HG03575 (cell line): Measurements from ENCODE around the gene C2.
"Not testable (repeated sequence)": the region's sequence is repeated elsewhere in the genome, so short reads cannot be mapped to it uniquely, and the experiment has no call there.

Experiments
- ATAC-seq: cut with Tn5 transposase; IDR thresholded peaks from one replicate; pipeline ENCODE4 v1.9.1; 2021; ENCODE audit not compliant: unreplicated experiment, insufficient number of reproducible peaks, low FRiP score; ENCODE audit errors: extremely low read depth

C2 gene

GRCh38 chr6:31897612-31898382, 29.7 kb upstream of the C2 start, which contains the start of gene EHMT2:
Gene EHMT2 (minus strand): TSS chr6:31897698. CDS start chr6:31897677, 21 bp downstream.
- no peak for ATAC-seq

- ATAC-seq: no peak
Measured at GRCh38 chr6:31898383-31899011, 29.0 kb upstream of the C2 start.

- no peak for ATAC-seq
Measured at GRCh38 chr6:31899215-31899614, 28.3 kb upstream of the C2 start.

GRCh38 chr6:31899882-31900722, 27.4 kb upstream of the C2 start:
- no peak for ATAC-seq

GRCh38 chr6:31900917-31901414, 26.6 kb upstream of the C2 start:
- ATAC-seq: no peak

- ATAC-seq: no peak
Measured at GRCh38 chr6:31901415-31901952, 26.0 kb upstream of the C2 start.

- no peak for ATAC-seq
Measured at GRCh38 chr6:31901953-31902643, 25.4 kb upstream of the C2 start, which contains the start of gene ZBTB12. Gene ZBTB12 (minus strand): TSS chr6:31902086. CDS start chr6:31901305, 781 bp downstream.

- ATAC-seq: no peak
Measured at GRCh38 chr6:31903957-31904356, 23.6 kb upstream of the C2 start.

- no peak for ATAC-seq
Measured at GRCh38 chr6:31905041-31905440, 22.5 kb upstream of the C2 start.

GRCh38 chr6:31906122-31906521, 21.4 kb upstream of the C2 start:
- ATAC-seq: no peak

GRCh38 chr6:31906727-31907126, 20.8 kb upstream of the C2 start:
- not testable (repeated sequence) for ATAC-seq

GRCh38 chr6:31907158-31907813, 20.2 kb upstream of the C2 start:
- ATAC-seq: no peak

GRCh38 chr6:31908255-31908654, 19.3 kb upstream of the C2 start:
- ATAC-seq: not testable (repeated sequence)

- ATAC-seq: no peak
Measured at GRCh38 chr6:31908791-31909190, 18.7 kb upstream of the C2 start.

GRCh38 chr6:31909298-31909697, 18.2 kb upstream of the C2 start:
- ATAC-seq: not testable (repeated sequence)

GRCh38 chr6:31911826-31912585, 15.5 kb upstream of the C2 start:
- no peak for ATAC-seq

- ATAC-seq: no peak
Measured at GRCh38 chr6:31915351-31915750, 12.2 kb upstream of the C2 start.
